NT2/D1 (cell line): ENCODE measurements around the gene XIRP2.

Experiments
- SUZ12 ChIP-seq: IDR thresholded peaks from 2 replicates; pipeline ENCODE4 v1.6.1; 2011; ENCODE audit not compliant: insufficient read length, insufficient read depth; ENCODE audit errors: extremely low read depth
- YY1 ChIP-seq: IDR thresholded peaks from 2 replicates; pipeline ENCODE4 v1.6.1; 2011; ENCODE audit not compliant: insufficient read length, insufficient read depth
- ZNF274 ChIP-seq: IDR thresholded peaks from 2 replicates; pipeline ENCODE4 v1.6.1; 2011; ENCODE audit warnings: mild to moderate bottlenecking, low read depth, low read length

DNA sequence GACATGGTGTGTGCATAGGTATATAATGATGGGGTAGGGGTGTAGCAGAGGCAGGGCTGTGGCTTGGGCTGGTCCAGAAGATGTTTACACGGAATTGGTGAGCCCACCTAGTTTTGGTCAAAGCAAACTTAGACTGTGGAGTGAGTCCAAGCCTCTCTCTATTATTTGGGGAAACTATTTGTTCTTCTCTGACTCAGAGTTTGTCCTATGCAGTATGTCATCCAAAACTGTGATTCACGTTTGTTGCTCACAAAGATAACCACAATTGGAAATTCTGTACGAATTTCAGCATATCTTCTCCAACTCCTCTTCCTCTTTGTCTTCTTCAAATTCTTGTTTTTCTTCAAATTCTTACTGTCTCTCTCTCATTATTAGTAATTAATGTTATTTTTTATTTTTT, 292.9 kb downstream of the XIRP2 start:
- TF ChIP-seq SUZ12 (no peak), YY1 (no peak), ZNF274 (no peak)
